WTC11 (cell line): Measurements from ENCODE around the gene ARHGEF17. TPM values are rescaled to one million over a fixed set of nuclear protein-coding genes. Genes with fewer than 3 reads are reported as not detected.

Experiments used
- ATAC-seq: fragments of 200-7000 bp; cut with Tn5 transposase; 2 replicates; pipeline ENCODE4 v1.10.0; 2021; ENCODE audit warnings: mild to moderate bottlenecking, moderate library complexity
- CTCF ChIA-PET: fragments of 300-600 bp; sonication (Branson Sonifier 250); formaldehyde crosslinking; loops from one replicate; lab custom pipeline; 2021; ENCODE audit warnings: antibody characterized with exemption; lab: Charles Lee
- POLR2A ChIA-PET: fragments of 350-600 bp; sonication (Branson Sonifier 250); formaldehyde crosslinking; loops from one replicate; lab custom pipeline; 2021; ENCODE audit warnings: antibody characterized with exemption; lab: Charles Lee
- DNase-seq: peaks from one replicate; pipeline ENCODE4 v3.0.0; 2021; ENCODE audit warnings: low spot score
- H3K27ac Mint-ChIP-seq: 2 replicates; pipeline ENCODE4 v1.8.0; 2021; ENCODE audit warnings: mixed read lengths
- H3K27me3 Mint-ChIP-seq: 2 replicates; pipeline ENCODE4 v1.8.0; 2021; ENCODE audit warnings: low read depth, mild to moderate bottlenecking, moderate library complexity, mixed read lengths
- H3K36me3 Mint-ChIP-seq: 2 replicates; pipeline ENCODE4 v1.8.0; 2021; ENCODE audit warnings: mixed read lengths
- H3K4me1 Mint-ChIP-seq: 2 replicates; pipeline ENCODE4 v1.8.0; 2022; ENCODE audit warnings: mixed read lengths
- H3K4me3 Mint-ChIP-seq: 2 replicates; pipeline ENCODE4 v1.8.0; 2021; ENCODE audit warnings: mild to moderate bottlenecking, moderate library complexity, mixed read lengths
- H3K9me3 Mint-ChIP-seq: 2 replicates; pipeline ENCODE4 v1.8.0; 2021; ENCODE audit warnings: mixed read lengths
- CBFB ChIP-seq: sonication (generic); formaldehyde crosslinking; IDR thresholded peaks from 2 replicates; pipeline ENCODE4 v1.8.1; 2022; ENCODE audit warnings: mild to moderate bottlenecking, low read depth, missing genetic modification reagents
- CREB1 ChIP-seq: sonication (generic); formaldehyde crosslinking; IDR thresholded peaks from 2 replicates; pipeline ENCODE4 v1.8.0; 2023; ENCODE audit warnings: mild to moderate bottlenecking, missing genetic modification reagents
- EMX1 ChIP-seq: fragments of 250-450 bp; sonication (Bioruptor Pico); IDR thresholded peaks from 2 replicates; pipeline ENCODE4 v1.8.0; 2021; ENCODE audit warnings: mild to moderate bottlenecking
- ERG ChIP-seq: fragments of 250-450 bp; sonication (Bioruptor Pico); IDR thresholded peaks from 2 replicates; pipeline ENCODE4 v1.8.0; 2021; ENCODE audit warnings: mild to moderate bottlenecking
- ESRRA ChIP-seq: sonication (generic); formaldehyde crosslinking; IDR thresholded peaks from 2 replicates; pipeline ENCODE4 v1.8.1; 2022; ENCODE audit warnings: mild to moderate bottlenecking, missing genetic modification reagents, borderline replicate concordance
- FOXP4 ChIP-seq: sonication (generic); formaldehyde crosslinking; IDR thresholded peaks from 2 replicates; pipeline ENCODE4 v1.8.0; 2022; ENCODE audit warnings: mild to moderate bottlenecking, missing genetic modification reagents
- GTF2I ChIP-seq: fragments of 250-450 bp; sonication (Bioruptor Pico); conservative IDR thresholded peaks from 2 replicates; pipeline ENCODE4 v1.4.0; 2021; ENCODE audit warnings: mild to moderate bottlenecking
- HMGXB4 ChIP-seq: sonication (generic); formaldehyde crosslinking; IDR thresholded peaks from 2 replicates; pipeline ENCODE4 v1.8.1; 2023; ENCODE audit warnings: mild to moderate bottlenecking, moderate library complexity, missing genetic modification reagents
- MYBL2 ChIP-seq: sonication (generic); formaldehyde crosslinking; IDR thresholded peaks from 2 replicates; pipeline ENCODE4 v1.8.1; 2023; ENCODE audit warnings: mild to moderate bottlenecking, moderate library complexity, missing genetic modification reagents
- NFATC4 ChIP-seq: fragments of 250-450 bp; sonication (Bioruptor Pico); IDR thresholded peaks from 2 replicates; pipeline ENCODE4 v1.9.0; 2021; ENCODE audit warnings: mild to moderate bottlenecking
- RELA ChIP-seq: sonication (generic); formaldehyde crosslinking; IDR thresholded peaks from 2 replicates; pipeline ENCODE4 v1.8.1; 2022; ENCODE audit warnings: missing genetic modification reagents, mild to moderate bottlenecking, borderline replicate concordance
- RORB ChIP-seq: fragments of 250-450 bp; sonication (Bioruptor Pico); IDR thresholded peaks from 2 replicates; pipeline ENCODE4 v1.9.0; 2021; ENCODE audit warnings: mild to moderate bottlenecking
- TCF7 ChIP-seq: sonication (generic); formaldehyde crosslinking; IDR thresholded peaks from 2 replicates; pipeline ENCODE4 v1.8.0; 2022; ENCODE audit warnings: mild to moderate bottlenecking, low read depth, missing genetic modification reagents, moderate library complexity
- ZNF232 ChIP-seq: sonication (generic); formaldehyde crosslinking; IDR thresholded peaks from 2 replicates; pipeline ENCODE4 v1.8.0; 2022; ENCODE audit warnings: mild to moderate bottlenecking, missing genetic modification reagents
- ZNF423 ChIP-seq: fragments of 250-450 bp; sonication (Bioruptor Pico); IDR thresholded peaks from 2 replicates; pipeline ENCODE4 v2.1.2; 2022; ENCODE audit warnings: mild to moderate bottlenecking, moderate library complexity
- total RNA-seq: library from RNA; stranded (reverse); gene quantifications from 3 replicates; pipeline ENCODE4 v1.2.3, GENCODE V29; 2021

The ARHGEF17 gene
- total RNA-seq, 1 experiment from 2014 or later: 18.2 TPM

DNA sequence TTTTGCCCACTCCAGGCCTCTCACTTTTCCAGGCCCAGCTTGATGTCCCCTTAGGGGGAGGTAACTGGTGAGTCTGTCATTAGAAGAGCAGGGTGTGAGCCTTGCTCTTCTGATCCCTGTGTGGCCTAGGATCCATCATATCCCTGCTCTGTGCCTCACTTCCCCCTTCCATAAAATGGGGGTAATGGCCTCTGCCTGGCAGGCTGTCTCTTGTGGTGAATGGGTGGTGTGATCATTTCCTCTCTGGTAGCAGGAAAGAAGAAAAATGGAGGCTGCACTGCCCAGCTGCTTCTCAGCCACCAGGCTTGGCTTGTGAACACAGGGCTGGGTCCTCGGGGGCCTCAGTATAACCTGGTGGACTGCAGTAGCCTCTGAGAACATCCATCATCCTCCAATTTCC, 5.6 kb downstream of the ARHGEF17 start:
- no peak for ATAC-seq
- TF ChIP-seq MYBL2 (CRISPR knock-in tag): no peak
- no peak for TF ChIP-seq ERG (CRISPR knock-in tag)
- TF ChIP-seq FOXP4 (CRISPR knock-in tag): no peak
- no peak for TF ChIP-seq HMGXB4 (CRISPR knock-in tag)
- no peak for TF ChIP-seq ESRRA (CRISPR knock-in tag)
- TF ChIP-seq NFATC4 (CRISPR knock-in tag): no peak
- TF ChIP-seq ZNF232: no peak
- no peak for TF ChIP-seq ZNF423 (CRISPR knock-in tag)
- no peak for TF ChIP-seq TCF7 (CRISPR knock-in tag)
- TF ChIP-seq RELA (CRISPR knock-in tag): no peak
- TF ChIP-seq, all 79 proteins: peak for 0
- H3K4me1 Mint-ChIP-seq: peaks cover 27% of the 10 kb centered on the region
- peaks cover 20% of the 10 kb centered on the region for H3K27me3 Mint-ChIP-seq
- no peak overlapping the region for H3K27ac Mint-ChIP-seq
- POLR2A ChIA-PET: no interaction called here
- no peaks in the 10 kb centered on the region for H3K9me3 Mint-ChIP-seq
- H3K36me3 Mint-ChIP-seq: no peaks in the 10 kb centered on the region
- CTCF ChIA-PET: interaction anchor here (0.9 to 2.7 kb wide), 5 partner anchors 9 to 79 kb away, joined by 3 to 11 read pairs (median 3); no protein-coding TSS in a partner anchor
- H3K4me3 Mint-ChIP-seq: no peak overlapping the region
- DNase-seq: no peak

- CTCF ChIA-PET: interaction anchor here (0.6 to 2.7 kb wide), 12 partner anchors 7 to 471 kb away, joined by 3 to 18 read pairs (median 3); no protein-coding TSS in a partner anchor
- ATAC-seq (peak; percentile 46), DNase-seq (peak; percentile 28)
- no peak overlapping the region for H3K27ac Mint-ChIP-seq
- H3K36me3 Mint-ChIP-seq: no peaks in the 10 kb centered on the region
- H3K4me1 Mint-ChIP-seq: peaks cover 27% of the 10 kb centered on the region
- no peak overlapping the region for H3K4me3 Mint-ChIP-seq
- no peaks in the 10 kb centered on the region for H3K9me3 Mint-ChIP-seq
- TF ChIP-seq FOXP4 (CRISPR knock-in tag) (no peak), EMX1 (no peak), CREB1 (CRISPR knock-in tag) (no peak), GTF2I (CRISPR knock-in tag) (peak; percentile 63; the same call in 1 of the 2 replicates), RORB (CRISPR knock-in tag) (no peak), CBFB (CRISPR knock-in tag) (no peak)
- POLR2A ChIA-PET: no interaction called here
- peaks cover 20% of the 10 kb centered on the region for H3K27me3 Mint-ChIP-seq
These were observed 6.3 kb downstream of the ARHGEF17 start for GRCh38 chr11:73314117-73314961.
